Mucosa of gallbladder (tissue), 1 donor: ENCODE measurements around the gene RAP1GAP2. TPM values are rescaled to one million over a fixed set of nuclear protein-coding genes. Genes with fewer than 3 reads are reported as not detected.
"Not testable (repeated sequence)": the region's sequence is repeated elsewhere in the genome, so short reads cannot be mapped to it uniquely, and the experiment has no call there.

ENCODE experiments used
- DNase-seq: peaks from one replicate; pipeline ENCODE4 v3.0.0-alpha.2; 2020; ENCODE audit warnings: low spot score
- total RNA-seq: library from RNA; stranded (reverse); gene quantifications from one replicate; pipeline ENCODE4 v1.2.1, GENCODE V29; 2021
- donor health status: DM: no; HTN: no; CAD: no.

The RAP1GAP2 gene
- 32.8 TPM for total RNA-seq

- DNase-seq = peak; percentile 29
Observed at GRCh38 chr17:2796164-2797125, at the start of gene RAP1GAP2. RAP1GAP2 (plus strand) TSS chr17:2796438; CDS start chr17:2796528, 90 bp downstream.

GRCh38 chr17:2749058-2749783, 47.0 kb upstream of the RAP1GAP2 start, which contains the start of gene CCDC92B:
CCDC92B (minus strand) TSS chr17:2749652; CDS start chr17:2735145, 14,507 bp downstream.
- DNase-seq = no peak

GRCh38 chr17:2749784-2750181, 46.5 kb upstream of the RAP1GAP2 start:
- DNase-seq = peak; percentile 73

GRCh38 chr17:2750721-2751120, 45.5 kb upstream of the RAP1GAP2 start:
- DNase-seq = no peak

GRCh38 chr17:2751491-2751890, 44.7 kb upstream of the RAP1GAP2 start:
- no peak for DNase-seq

- DNase-seq = no peak
Observed at GRCh38 chr17:2755891-2756724, 40.1 kb upstream of the RAP1GAP2 start.

GRCh38 chr17:2758870-2759269, 37.4 kb upstream of the RAP1GAP2 start:
- DNase-seq = no peak

- no peak for DNase-seq
Observed at GRCh38 chr17:2770129-2770528, 26.1 kb upstream of the RAP1GAP2 start.

GRCh38 chr17:2775206-2775605, 21.0 kb upstream of the RAP1GAP2 start:
- DNase-seq = no peak

- no peak for DNase-seq
Observed at GRCh38 chr17:2776589-2777241, 19.5 kb upstream of the RAP1GAP2 start.

GRCh38 chr17:2777242-2777867, 18.9 kb upstream of the RAP1GAP2 start:
- DNase-seq = no peak

- no peak for DNase-seq
Observed at GRCh38 chr17:2778489-2778888, 17.7 kb upstream of the RAP1GAP2 start.

- no peak for DNase-seq
Observed at GRCh38 chr17:2779545-2779944, 16.7 kb upstream of the RAP1GAP2 start.

GRCh38 chr17:2780256-2780655, 16.0 kb upstream of the RAP1GAP2 start:
- no peak for DNase-seq

- no peak for DNase-seq
Observed at GRCh38 chr17:2780931-2781454, 15.2 kb upstream of the RAP1GAP2 start.

- not testable (repeated sequence) for DNase-seq
Observed at GRCh38 chr17:2781598-2781997, 14.6 kb upstream of the RAP1GAP2 start.

- DNase-seq = no peak
Observed at GRCh38 chr17:2782055-2782454, 14.2 kb upstream of the RAP1GAP2 start.

- DNase-seq = no peak
Observed at GRCh38 chr17:2783310-2784030, 12.8 kb upstream of the RAP1GAP2 start.

GRCh38 chr17:2784864-2785263, 11.4 kb upstream of the RAP1GAP2 start:
- no peak for DNase-seq

- DNase-seq = not testable (repeated sequence)
Observed at GRCh38 chr17:2785376-2785775, 10.9 kb upstream of the RAP1GAP2 start.
